IPS-18c (cell line): ENCODE measurements around the gene CCR4.
"Not testable (repeated sequence)": the region's sequence is repeated elsewhere in the genome, so short reads cannot be mapped to it uniquely, and the experiment has no call there.

ENCODE experiments used
- H3K4me3 ChIP-seq: 2 replicates; pipeline ENCODE4 v1.7.0; 2013; ENCODE audit warnings: low read depth, mild to moderate bottlenecking, low read length, moderate library complexity; ENCODE audit not compliant: insufficient read depth
- H3K9me3 ChIP-seq: one replicate; pipeline ENCODE4 v1.6.1; 2013; ENCODE audit warnings: mild to moderate bottlenecking, low read length, moderate library complexity; ENCODE audit not compliant: control insufficient read depth, insufficient read depth

CCR4 gene

DNA sequence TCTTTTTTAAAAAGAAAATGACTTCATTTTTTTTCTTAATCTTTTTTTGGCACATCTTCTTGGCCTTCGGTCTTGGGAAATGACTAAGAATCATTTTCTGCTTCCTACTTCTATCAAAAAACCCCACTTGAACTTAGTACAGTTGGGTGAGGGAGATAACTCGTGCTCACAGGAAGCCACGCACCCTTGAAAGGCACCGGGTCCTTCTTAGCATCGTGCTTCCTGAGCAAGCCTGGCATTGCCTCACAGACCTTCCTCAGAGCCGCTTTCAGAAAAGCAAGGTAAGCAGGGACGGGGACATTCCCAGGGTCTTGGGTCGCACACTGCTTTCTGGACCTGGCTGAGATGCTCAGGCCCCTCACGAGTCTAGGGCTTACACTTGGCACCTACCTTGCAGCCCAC, at the start of gene CCR4:
Gene CCR4, plus strand, starts transcription at position 235 of the 402 bp plus-strand sequence. CDS start 1,779 bp downstream, outside the sequence.
- Histone ChIP-seq H3K9me3 (no peaks in the 10 kb centered on the region), H3K4me3 (no peak within 1 kb of the TSS)

DNA sequence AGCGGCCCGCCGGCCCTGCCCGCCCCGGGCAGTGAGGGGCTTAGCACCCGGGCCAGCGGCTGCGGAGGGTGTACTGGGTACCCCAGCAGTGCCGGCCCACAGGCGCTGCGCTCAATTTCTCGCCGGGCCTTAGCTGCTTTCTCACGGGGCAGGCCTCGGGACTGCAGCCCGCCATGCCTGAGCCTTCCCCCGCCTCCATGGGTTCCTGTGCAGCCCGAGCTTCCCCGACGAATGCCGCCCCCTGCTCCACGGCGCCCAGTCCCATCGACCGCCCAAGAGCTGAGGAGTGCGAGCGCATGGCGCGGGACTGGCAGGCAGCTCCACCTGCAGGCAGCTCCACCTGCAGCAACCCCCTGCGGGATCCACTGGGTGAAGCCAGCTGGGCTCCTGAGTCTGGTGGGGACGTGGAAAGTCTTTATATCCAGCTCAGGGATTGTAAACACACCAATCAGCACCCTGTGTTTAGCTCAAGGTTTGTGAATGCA, 48.5 kb upstream of the CCR4 start:
- peak overlapping the region; percentile 31; the same call in 1 of the 2 replicates for H3K4me3 ChIP-seq
- not testable (repeated sequence) for H3K9me3 ChIP-seq

DNA sequence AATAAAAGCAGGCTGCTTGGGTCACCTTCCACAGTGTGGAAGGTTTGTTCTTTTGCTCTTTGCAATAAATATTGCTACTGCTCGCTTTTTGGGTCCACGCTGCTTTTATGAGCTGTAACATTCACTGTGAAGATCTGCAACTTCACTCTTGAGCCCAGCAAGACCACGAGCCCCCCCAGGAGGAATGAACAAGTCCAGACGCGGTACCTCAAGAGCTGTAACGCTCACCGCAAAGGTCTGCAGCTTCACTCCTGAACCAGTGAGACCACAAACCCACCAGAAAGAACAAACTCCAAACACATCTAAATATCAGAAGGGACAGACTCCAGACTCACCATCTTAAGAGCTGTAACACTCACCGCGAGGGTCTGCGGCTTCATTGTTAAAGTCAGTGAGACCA, 47.5 kb upstream of the CCR4 start:
- Histone ChIP-seq H3K9me3 (no peaks in the 10 kb centered on the region), H3K4me3 (no peak overlapping the region)

DNA sequence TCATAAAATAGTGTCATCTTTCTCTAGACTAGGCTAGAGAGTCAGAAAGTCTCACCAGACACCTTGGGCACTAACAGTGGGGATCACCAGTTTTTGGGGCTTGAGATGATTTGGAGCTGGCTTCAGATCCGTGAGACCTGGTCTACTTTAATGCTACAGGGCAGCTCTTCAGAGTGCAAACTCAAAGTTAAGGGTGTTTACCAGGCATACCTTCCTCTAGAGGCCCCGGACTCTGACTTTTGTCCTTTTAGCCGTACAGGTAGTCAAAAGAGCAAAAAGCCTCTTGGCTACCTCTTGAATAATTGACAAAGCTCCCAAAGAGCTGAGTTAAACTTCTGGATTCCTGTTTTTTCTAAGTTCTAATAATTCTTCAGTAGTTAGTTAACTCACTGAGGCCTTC, 41.4 kb upstream of the CCR4 start:
- no peaks in the 10 kb centered on the region for H3K9me3 ChIP-seq

DNA sequence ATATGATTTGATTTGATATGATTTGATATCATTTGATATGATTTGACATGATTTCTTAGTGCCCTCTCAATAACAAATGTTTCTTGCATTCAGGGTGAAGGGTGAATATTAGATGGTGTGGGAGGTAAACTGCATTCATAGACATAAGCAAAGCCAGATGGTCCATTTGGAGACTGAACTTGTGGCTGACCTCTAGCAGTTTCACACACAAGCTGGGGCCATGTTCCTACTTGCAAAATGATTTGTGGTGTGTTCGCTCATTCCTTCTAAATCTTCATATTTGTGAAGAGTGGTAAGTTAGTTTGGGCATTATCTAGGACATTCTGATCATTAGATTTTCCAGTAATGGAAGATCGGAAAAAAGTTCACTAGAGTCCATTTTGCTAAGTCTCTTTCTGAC, 40.5 kb upstream of the CCR4 start:
- H3K9me3 ChIP-seq: no peaks in the 10 kb centered on the region

More for the DNA sequence above, 41.4 kb upstream of the CCR4 start:
- H3K4me3 ChIP-seq: no peak overlapping the region

DNA sequence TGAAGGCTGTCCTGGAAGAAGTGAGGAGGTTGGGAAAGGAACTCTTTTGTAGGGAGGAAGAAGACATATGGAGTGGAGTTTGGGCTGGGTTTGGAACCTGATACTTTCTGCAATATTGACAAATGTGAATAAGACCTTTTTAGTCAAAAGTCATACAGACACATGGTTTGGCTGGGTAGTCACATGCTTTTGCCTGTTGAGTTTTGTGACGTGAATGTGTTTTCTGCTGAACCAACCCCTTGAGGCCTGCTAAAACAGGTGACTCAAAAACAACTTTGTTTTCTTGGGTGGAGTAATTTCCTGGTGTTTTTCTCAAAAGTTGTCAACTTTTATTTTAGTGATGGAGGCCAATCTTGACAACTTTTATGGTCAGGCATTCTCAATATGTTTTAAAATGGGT, 39.4 kb upstream of the CCR4 start:
- Histone ChIP-seq H3K4me3 (no peak overlapping the region), H3K9me3 (no peaks in the 10 kb centered on the region)

More for the DNA sequence above, 40.5 kb upstream of the CCR4 start:
- H3K4me3 ChIP-seq: no peak overlapping the region

DNA sequence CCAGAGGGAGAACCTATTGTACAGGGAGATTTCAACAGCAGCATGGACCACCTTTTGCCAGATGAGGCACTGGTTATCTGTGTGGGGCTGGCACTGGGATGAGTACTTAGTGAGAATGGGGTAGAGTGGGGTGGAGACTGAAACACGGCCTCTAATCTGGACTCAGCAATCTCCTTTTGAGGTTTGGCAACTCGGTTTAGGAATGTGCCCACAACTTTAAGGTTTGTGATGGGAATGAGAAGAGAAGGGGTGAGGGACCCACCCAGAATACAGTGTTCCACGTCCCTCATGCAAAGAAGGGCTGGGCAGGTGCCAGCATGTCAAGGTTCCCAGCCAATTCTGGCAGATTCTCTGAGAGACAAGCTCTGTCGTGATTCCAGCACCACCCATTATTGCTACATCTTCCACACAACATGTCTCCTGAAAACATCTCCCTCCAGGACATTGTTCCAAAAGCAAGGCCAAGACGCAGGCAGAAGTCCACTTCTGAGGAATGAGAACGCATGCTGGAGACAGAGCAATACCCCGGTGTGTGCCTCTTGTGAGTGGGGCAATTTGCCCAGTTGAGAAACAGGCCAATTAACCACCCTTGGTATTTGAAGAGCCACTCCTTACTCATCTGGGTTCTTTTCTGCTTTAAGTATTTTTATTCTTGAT, 37.5 kb upstream of the CCR4 start:
- H3K4me3 ChIP-seq: no peak overlapping the region
- H3K9me3 ChIP-seq: no peaks in the 10 kb centered on the region

DNA sequence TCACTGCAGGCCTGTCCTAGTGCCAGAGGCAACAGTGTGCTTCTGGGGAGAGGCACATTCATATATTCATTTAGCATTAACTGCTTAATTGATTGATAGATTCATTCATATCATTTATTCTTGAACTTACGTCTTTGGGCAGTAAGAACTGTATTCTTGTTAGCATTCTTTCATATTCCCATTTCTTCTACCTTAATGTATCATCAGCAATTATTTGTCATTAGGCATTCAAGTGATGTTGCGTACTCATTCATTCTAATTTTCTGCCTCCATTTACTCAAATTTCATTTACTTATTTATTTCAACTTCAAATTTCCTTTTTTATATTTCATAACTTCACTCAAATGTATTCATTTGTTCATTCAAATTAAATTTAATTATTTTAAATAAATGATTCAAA, 31.5 kb upstream of the CCR4 start:
- no peak overlapping the region for H3K4me3 ChIP-seq
- H3K9me3 ChIP-seq: no peaks in the 10 kb centered on the region

DNA sequence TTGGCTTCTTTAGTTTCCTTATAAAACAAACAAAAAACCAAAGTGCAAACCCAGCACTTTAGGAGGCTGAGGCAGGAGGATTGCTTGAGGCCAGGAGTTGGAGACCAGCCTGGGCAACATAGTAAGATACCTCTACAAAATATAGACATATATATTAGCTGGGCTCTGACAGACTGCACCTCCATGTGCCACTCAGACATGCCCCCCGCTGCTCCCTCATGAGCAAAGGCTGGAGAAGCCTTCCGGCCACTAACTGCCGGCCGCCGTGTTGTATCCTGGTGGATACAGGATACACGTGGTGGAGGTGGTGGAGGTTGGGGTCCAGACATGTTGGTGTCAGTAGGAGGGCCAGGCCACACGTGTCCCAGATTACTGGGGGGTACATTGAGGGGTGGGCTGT, 29.4 kb upstream of the CCR4 start:
- H3K4me3 ChIP-seq: no peak overlapping the region

DNA sequence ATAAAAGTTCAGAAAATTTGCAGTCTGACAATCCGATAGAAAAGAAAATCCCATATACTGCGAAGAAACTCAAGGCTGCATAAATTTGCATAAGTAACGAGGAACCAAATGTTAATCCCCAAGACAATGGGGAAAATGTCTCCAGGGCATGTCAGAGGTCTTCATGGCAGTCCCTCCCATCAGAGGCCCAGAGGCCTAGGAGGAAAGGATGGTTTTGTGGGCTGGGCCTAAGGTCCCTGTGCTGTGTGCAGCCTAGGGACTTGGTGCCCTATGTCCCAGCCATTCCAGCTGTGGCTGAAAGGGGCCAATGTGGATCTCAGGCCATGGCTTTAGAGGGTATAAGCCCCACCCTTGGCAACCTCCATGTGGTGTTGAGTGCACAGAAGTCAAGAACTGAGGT, 21.3 kb upstream of the CCR4 start:
- no peaks in the 10 kb centered on the region for H3K9me3 ChIP-seq

More for the DNA sequence above, 29.4 kb upstream of the CCR4 start:
- H3K9me3 ChIP-seq: no peaks in the 10 kb centered on the region

DNA sequence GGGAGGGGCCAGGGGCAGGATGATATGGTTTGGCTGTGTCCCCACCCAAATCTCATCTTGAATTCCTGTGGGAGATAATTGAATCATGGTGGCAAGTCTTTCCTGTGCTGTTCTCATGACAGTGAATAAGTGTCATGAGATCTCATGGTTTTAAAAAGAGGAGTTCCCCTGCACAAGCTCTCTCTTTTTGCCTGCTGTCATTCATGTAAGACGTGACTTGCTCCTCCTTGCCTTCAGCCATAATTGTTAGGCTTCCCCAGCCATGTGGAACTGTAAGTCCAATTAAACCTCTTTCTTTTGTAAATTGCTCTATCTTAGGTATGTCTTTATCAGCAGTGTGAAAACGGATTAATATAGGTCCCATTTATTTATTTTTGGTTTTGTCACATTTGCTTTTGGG, 20.2 kb upstream of the CCR4 start:
- not testable (repeated sequence) for H3K4me3 ChIP-seq, H3K9me3 ChIP-seq

More for the DNA sequence above, 21.3 kb upstream of the CCR4 start:
- H3K4me3 ChIP-seq: no peak overlapping the region

DNA sequence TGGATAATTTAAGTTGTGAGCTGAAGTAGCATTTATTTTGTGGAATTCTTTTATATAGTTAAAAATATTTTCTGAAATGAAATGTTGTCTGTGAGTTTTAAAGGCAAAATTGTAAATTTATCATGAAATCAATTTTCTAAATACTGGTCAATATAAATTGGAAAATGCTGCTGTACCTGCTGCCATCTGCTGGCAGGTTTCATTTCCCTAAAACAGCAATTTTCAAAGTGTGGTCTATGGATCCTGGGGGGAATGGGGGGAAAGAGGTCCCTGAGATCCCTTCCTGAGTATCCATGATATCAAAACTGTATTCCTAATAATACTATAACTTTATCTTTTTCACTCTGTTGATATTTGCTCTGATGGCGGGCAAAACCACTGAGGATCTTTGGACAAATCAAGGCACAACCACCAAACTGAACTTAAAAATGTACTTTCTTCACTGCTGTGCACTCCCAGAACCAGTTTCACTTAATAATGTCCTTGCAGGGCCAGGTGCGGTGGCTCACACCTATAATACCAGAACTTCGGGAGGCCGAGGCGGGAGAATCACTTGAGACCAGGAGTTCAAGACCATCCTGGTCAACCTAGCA, 17.2 kb upstream of the CCR4 start:
- Histone ChIP-seq H3K9me3 (no peaks in the 10 kb centered on the region), H3K4me3 (no peak overlapping the region)

DNA sequence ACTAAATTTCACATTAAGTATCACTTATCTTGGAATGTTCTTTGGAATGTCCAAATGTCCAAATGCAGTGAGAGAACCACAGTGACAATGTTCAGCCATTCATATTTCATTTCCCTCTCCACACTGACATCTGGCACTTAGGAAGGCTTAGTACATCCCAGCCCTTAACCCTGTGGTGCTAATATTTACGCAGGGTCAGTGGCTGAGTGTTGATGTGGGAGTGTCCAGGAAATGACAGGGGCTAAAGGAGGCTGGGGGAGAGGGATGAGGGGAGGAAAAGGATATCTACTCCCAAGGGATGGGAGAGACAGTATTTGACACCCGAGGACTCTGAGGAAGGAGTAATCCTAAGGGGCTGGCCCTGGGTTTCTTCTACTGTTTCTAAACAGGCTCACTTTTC, 14.1 kb upstream of the CCR4 start:
- Histone ChIP-seq H3K9me3 (no peaks in the 10 kb centered on the region), H3K4me3 (no peak overlapping the region)

DNA sequence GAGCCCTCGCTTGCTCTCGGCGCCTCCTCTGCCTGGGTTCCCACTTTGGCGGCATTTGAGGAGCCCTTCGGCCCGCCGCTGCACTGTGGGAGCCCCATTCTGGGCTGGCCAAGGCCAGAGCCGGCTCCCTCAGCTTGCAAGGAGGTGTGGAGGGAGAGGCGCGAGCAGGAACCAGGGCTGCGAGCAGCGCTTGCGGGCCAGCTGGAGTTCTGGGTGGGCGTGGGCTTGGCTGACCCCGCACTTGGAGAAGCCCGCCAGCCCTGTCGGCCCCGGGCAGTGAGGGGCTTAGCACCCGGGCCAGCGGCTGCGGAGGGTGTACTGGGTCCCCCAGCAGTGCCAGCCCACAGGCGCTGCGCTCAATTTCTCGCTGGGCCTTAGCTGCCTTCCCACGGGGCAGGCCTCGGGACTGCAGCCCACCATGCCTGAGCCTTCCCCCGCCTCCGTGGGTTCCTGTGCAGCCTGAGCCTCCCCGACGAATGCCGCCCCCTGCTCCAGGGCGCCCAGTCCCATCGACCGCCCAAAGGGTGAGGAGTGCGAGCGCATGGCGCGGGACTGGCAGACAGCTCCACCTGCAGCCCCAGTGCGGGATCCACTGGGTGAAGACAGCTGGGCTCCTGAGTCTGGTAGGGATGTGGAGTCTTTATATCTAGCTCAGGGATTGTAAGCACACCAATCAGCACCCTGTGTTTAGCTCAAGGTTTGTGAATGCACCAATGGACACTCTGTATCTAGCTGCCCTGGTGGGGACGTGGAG, 11.7 kb upstream of the CCR4 start:
- H3K9me3 ChIP-seq, H3K4me3 ChIP-seq: not testable (repeated sequence)

DNA sequence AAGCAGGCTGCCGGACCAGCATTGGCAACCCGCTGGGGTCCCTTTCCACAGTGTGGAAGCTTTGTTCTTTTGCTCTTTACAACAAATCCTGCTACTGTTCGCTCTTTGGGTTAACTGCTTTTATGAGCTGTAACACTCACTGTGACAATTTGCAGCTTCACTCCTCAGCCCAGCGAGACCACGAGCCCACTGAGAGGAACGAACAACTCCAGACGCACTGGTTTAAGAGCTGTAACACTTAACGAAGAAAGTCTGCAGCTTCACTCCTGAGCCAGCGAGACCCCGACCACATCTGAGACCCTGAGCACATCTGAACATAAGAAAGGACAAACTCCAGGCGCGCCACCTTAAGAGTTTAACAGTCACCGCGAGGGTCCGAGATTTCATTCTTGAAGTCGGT, 10.7 kb upstream of the CCR4 start:
- Histone ChIP-seq H3K9me3 (no peaks in the 10 kb centered on the region), H3K4me3 (no peak overlapping the region)

DNA sequence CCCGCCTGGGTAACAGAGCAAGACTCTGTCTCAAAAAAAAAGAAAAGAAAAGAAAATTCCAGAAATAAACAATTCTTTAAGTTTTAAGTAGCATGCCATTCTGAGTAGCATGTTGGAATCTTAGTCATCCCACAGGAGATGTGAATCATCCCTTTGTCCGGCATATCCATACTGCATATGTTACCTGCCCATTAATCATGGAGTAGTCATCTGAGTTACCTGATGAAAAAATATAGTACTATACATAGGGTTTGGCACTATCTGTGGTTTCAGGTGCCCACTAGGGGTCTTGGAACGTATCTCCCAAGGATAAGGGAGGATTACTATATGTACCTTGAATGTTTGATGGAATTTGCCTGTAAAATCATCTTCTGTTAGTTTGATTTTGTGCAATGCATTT, 6.3 kb upstream of the CCR4 start:
- Histone ChIP-seq H3K9me3 (no peaks in the 10 kb centered on the region), H3K4me3 (no peak overlapping the region)

DNA sequence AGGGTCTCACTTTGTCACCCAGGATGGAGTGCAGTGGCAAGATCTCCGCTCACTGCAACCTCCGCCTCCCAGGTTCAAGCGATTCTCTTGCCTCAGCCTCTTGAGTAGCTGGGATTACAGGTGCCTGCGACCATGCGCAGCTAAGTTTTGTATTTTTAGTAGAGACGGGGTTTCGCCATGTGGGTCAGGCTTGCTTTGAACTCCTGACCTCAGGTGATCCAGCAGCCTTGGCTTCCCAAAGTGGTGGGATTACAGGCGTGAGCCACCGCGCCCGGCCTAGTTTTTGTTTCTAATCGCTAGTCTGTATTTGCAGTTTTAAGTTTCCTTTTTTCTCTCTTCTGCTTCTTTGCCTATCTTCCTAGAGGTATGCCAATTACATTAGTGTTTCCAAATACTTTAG, 5.8 kb upstream of the CCR4 start:
- not testable (repeated sequence) for H3K9me3 ChIP-seq, H3K4me3 ChIP-seq
